DOHH2 (cell line): ENCODE measurements around the gene ABCB8.
"Not testable (repeated sequence)": the region's sequence is repeated elsewhere in the genome, so short reads cannot be mapped to it uniquely, and the experiment has no call there.

Experiments used
- CTCF ChIP-seq: fragments of 200-600 bp; sonication (generic); IDR thresholded peaks from one replicate; pipeline ENCODE4 v1.5.1; 2014; ENCODE audit warnings: antibody characterized with exemption, mild to moderate bottlenecking, low read depth, low read length; ENCODE audit not compliant: poor library complexity, severe bottlenecking
- EZH2phosphoT487 ChIP-seq: fragments of 200-600 bp; sonication (generic); IDR thresholded peaks from 2 replicates; pipeline ENCODE4 v1.6.1; 2017; ENCODE audit warnings: borderline replicate concordance, mild to moderate bottlenecking, antibody characterized with exemption, low read length, moderate library complexity, mixed read lengths

GRCh38 chr7:151027728-151028130 lies 521 bp upstream of the ABCB8 start:
- TF ChIP-seq CTCF, EZH2phosphoT487: not testable (repeated sequence)
